ENCODE data around the gene ITPR1.

The ITPR1 gene

GRCh38 chr3:4492208-4493013 lies 737 bp upstream of the ITPR1 start:
- peak; percentile 41 to 47 for DNase-seq

GRCh38 chr3:4493941-4494894 lies 1.1 kb downstream of the ITPR1 start:
- DNase-seq = no peak

GRCh38 chr3:4494895-4495264 lies 1.7 kb downstream of the ITPR1 start:
- no peak for DNase-seq

GRCh38 chr3:4495294-4496086 lies 2.3 kb downstream of the ITPR1 start:
- no peak for DNase-seq

GRCh38 chr3:4496087-4496452 lies 2.9 kb downstream of the ITPR1 start:
- no peak for DNase-seq

GRCh38 chr3:4497005-4497692 lies 4.0 kb downstream of the ITPR1 start:
- no peak for DNase-seq

GRCh38 chr3:4497843-4498324 lies 4.7 kb downstream of the ITPR1 start:
- DNase-seq = no peak

- DNase-seq = no peak
Observed at GRCh38 chr3:4498446-4498845, 5.3 kb downstream of the ITPR1 start.

- no peak for DNase-seq
Observed at GRCh38 chr3:4501437-4501836, 8.3 kb downstream of the ITPR1 start.

GRCh38 chr3:4501927-4502326 lies 8.8 kb downstream of the ITPR1 start:
- no peak for DNase-seq

- DNase-seq = peak in 1 of 2 donors; percentile 65
Observed at GRCh38 chr3:4503050-4503449, 9.9 kb downstream of the ITPR1 start.

GRCh38 chr3:4504340-4505261 lies 11.5 kb downstream of the ITPR1 start:
- DNase-seq = peak; percentile 41 to 69

- DNase-seq = no peak
Observed at GRCh38 chr3:4505688-4506558, 12.8 kb downstream of the ITPR1 start.

- DNase-seq = no peak
Observed at GRCh38 chr3:4506559-4507023, 13.4 kb downstream of the ITPR1 start.

- DNase-seq = no peak
Observed at GRCh38 chr3:4507024-4507596, 14.0 kb downstream of the ITPR1 start.

- no peak for DNase-seq
Observed at GRCh38 chr3:4508048-4508981, 15.2 kb downstream of the ITPR1 start.

- no peak for DNase-seq
Observed at GRCh38 chr3:4509043-4509442, 15.9 kb downstream of the ITPR1 start.

GRCh38 chr3:4509983-4510755 lies 17.0 kb downstream of the ITPR1 start:
- DNase-seq = no peak
